Prostate gland (tissue), 2 donors: ENCODE data around the gene SARNP. TPM values are rescaled to one million over a fixed set of nuclear protein-coding genes. Genes with fewer than 3 reads are reported as not detected.
A peak's percentile ranks its signal among the peaks of the same experiment; 100 is the strongest.

ENCODE experiments used
- DNase-seq: peaks from one replicate; pipeline ENCODE4 v3.0.0-alpha.2; 2019; ENCODE audit warnings: low spot score
- H3K27ac ChIP-seq, 2 donors: fragments of 200-600 bp; sonication (generic); 2 replicates each; pipeline ENCODE4 v1.5.1; 2017 to 2019
- H3K27me3 ChIP-seq: fragments of 200-600 bp; sonication (generic); replicated peaks from 2 replicates; pipeline ENCODE4 v1.5.1; 2019; ENCODE audit not compliant: insufficient read depth
- H3K36me3 ChIP-seq, 2 donors: fragments of 200-600 bp; sonication (generic); 1 replicate in 1 of 2; 2 replicates in 1 of 2; pipeline versions ENCODE4 v1.5.1 to v1.8.1; 2017 to 2019
- H3K4me1 ChIP-seq: fragments of 200-600 bp; sonication (generic); replicated peaks from 2 replicates; pipeline ENCODE4 v1.5.1; 2019
- H3K4me3 ChIP-seq, 2 donors: fragments of 200-600 bp; sonication (generic); 2 replicates each; pipeline ENCODE4 v1.5.1; 2017 to 2019
- H3K9me3 ChIP-seq: fragments of 200-600 bp; sonication (generic); 2 replicates; pipeline ENCODE4 v1.5.1; 2017
- CTCF ChIP-seq, 4 experiments: fragments of 200-600 bp in 2 of 4; fragments of 450-650 bp in 2 of 4; sonication (generic) in 2 of 4; IDR thresholded peaks; 1 replicate in 3 of 4; 2 replicates in 1 of 4; pipeline ENCODE4 v1.5.1; 2016 to 2019; ENCODE audit warnings: antibody characterized with exemption in 4 of 4, mild to moderate bottlenecking in 2 of 4, moderate library complexity in 2 of 4
- POLR2A ChIP-seq: fragments of 450-650 bp; IDR thresholded peaks from one replicate; pipeline ENCODE4 v1.6.1; 2016; ENCODE audit warnings: antibody characterized with exemption, mild to moderate bottlenecking
- POLR2AphosphoS5 ChIP-seq: sonication (generic); formaldehyde crosslinking; IDR thresholded peaks from one replicate; pipeline ENCODE4 v1.6.1; 2017; ENCODE audit warnings: antibody characterized with exemption
- WGBS: methylation state at CpG from one replicate; pipeline ENCODE4 v1.1.5; 2018; 5-methylcytosine and 5-hydroxymethylcytosine counted together
- intact Hi-C: fragments of 100-400 bp; cut with DNase I; formaldehyde crosslinking; loops from one replicate; pipeline ENCODE4 v1.14.2; 2022
- total RNA-seq, 2 donors: library from RNA; depleted of rRNA; stranded (reverse); fragments of >200 nt; gene quantifications; one replicate each; pipeline ENCODE4 v1.1.0, GENCODE V29; 2016

SARNP gene
- total RNA-seq, 2 donors from 2014 or later, result 65.9 to 75.9 TPM

DNA sequence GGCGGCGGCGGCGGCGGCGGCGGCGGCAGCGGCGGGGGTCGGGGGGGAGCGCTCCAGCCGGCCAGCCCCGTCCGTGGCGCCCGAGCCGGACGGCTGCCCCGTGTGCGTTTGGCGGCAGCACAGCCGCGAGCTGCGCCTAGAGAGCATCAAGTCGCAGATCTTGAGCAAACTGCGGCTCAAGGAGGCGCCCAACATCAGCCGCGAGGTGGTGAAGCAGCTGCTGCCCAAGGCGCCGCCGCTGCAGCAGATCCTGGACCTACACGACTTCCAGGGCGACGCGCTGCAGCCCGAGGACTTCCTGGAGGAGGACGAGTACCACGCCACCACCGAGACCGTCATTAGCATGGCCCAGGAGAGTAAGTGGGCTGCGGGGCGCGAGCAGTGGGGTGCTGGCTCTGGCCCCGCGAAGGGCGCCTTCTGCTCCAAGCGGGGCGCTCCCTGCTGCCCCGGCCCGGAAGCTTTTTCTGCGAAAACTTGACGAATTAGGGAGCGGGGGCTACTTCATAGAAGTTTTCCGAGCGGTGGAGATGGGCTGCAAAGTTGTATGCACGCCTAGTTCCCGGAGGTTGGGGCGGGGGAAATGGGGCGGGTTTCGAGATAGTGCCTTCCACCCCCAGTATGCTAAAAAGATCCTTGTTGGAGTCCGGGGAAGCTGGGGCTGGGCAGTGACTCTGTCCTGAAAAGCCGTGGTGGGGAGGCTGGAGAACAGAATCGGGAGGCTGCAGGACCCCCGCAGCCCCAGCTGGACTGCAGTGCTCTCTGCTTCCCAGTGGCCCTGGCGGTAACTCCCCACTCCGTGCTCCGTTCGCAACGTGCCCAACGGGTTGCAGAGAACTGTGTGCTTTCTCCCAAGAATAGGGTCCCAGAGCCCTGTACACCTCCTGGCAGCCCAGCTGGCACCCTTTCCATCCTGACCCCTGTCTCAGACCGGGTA is 73.9 kb downstream of the SARNP start:
- TF ChIP-seq POLR2AphosphoS5, result no peak
- peak in 1 of 4 experiments; percentile 15 for TF ChIP-seq CTCF (IDR thresholded peaks at IDR 0.05)
- H3K27ac ChIP-seq, result peak overlapping the region; percentile 68 to 72
- no peaks in the 10 kb centered on the region for H3K9me3 ChIP-seq
- peak overlapping the region; percentile 48 to 50 for H3K4me3 ChIP-seq
- under 1% methylated on average over 46 of the region's 73 CpGs for WGBS
- peaks cover 4% of the 10 kb centered on the region for H3K4me1 ChIP-seq
- intact Hi-C loops, result loop anchor here (2.0 kb wide), 1 partner anchor 53 kb away; no protein-coding TSS in a partner anchor
- H3K27me3 ChIP-seq, result no peaks in the 10 kb centered on the region
- H3K36me3 ChIP-seq, result no peaks in the 10 kb centered on the region
- peak; percentile 38 for DNase-seq

DNA sequence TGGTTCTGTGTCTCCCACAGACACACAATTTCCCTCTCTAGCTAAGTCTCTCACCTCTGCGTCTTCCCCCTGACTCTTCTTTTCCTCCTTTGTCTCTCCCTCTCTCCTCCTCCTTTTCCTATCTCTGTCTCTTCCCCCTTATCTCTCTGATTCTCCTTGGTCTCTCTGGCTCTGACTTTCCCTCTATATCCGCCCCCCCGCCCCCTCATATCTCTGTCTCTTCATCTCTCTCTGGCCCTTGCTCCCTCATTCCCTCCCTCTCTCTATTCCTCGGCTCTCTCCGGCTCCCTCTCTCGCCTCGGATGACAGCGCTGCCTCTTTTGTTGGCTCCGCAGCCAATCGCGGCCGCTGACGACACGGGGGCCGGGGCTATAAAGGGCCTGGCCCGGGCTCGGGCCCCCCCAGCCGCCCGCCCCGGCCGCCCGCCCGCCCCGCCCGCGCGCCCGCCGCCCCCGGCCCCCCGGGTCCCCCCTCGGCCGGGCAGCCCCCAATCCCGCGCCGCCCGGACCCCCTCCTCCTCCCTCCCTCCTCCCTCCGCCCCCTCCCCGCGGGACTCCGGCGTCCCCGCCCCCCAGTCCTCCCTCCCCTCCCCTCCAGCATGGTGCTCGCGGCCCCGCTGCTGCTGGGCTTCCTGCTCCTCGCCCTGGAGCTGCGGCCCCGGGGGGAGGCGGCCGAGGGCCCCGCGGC is 74.7 kb downstream of the SARNP start, which contains the start of gene GDF11:
TSS of gene GDF11 (plus strand) at position 404 of the 687 bp plus-strand sequence. CDS start at position 599, 195 bp downstream.
- Histone ChIP-seq H3K4me1 (peaks cover 4% of the 10 kb centered on the region), H3K9me3 (no peaks in the 10 kb centered on the region), H3K27ac (peak within 1 kb of the TSS; percentile 68 to 72), H3K27me3 (no peaks in the 10 kb centered on the region), H3K36me3 (no peaks in the 10 kb centered on the region), H3K4me3 (peak within 1 kb of the TSS; percentile 48 to 50)
- intact Hi-C loops, result loop anchor here (2.0 kb wide), 1 partner anchor 54 kb away; no protein-coding TSS in a partner anchor
- WGBS, result 0% methylated on average over 15 of the region's 53 CpGs
- TF ChIP-seq POLR2AphosphoS5 (peak; percentile 94), CTCF (IDR thresholded peaks at IDR 0.05) (no peak), POLR2A (peak; percentile 73)
- DNase-seq, result peak; percentile 76

- Histone ChIP-seq H3K4me3 (peak overlapping the region in 1 of 2 donors; percentile 48), H3K4me1 (peaks cover 4% of the 10 kb centered on the region), H3K36me3 (no peaks in the 10 kb centered on the region), H3K27me3 (no peaks in the 10 kb centered on the region), H3K9me3 (no peaks in the 10 kb centered on the region), H3K27ac (peak overlapping the region in 1 of 2 donors; percentile 35)
- TF ChIP-seq CTCF (IDR thresholded peaks at IDR 0.05) (no peak), POLR2AphosphoS5 (no peak), POLR2A (no peak)
- intact Hi-C loops, result loop anchor here (2.0 kb wide), 1 partner anchor 55 kb away; no protein-coding TSS in a partner anchor
- WGBS, result 16% methylated on average over 3 of the region's 3 CpGs
- DNase-seq, result no peak
These were observed 75.4 kb downstream of the SARNP start for GRCh38 chr12:55741931-55742680.

- no peak overlapping the region for H3K27ac ChIP-seq
- intact Hi-C loops, result loop anchor here (2.0 to 10.0 kb wide), 3 partner anchors 200 to 366 kb away; partner anchors contain the start of genes PA2G4 and RPS26
- no peak for DNase-seq
- no peaks in the 10 kb centered on the region for H3K36me3 ChIP-seq
- H3K4me3 ChIP-seq, result peak overlapping the region in 1 of 2 donors; percentile 41
- peaks cover 4% of the 10 kb centered on the region for H3K4me1 ChIP-seq
- TF ChIP-seq CTCF (IDR thresholded peaks at IDR 0.05) (no peak), POLR2A (no peak), POLR2AphosphoS5 (no peak)
- H3K9me3 ChIP-seq, result no peaks in the 10 kb centered on the region
- no peaks in the 10 kb centered on the region for H3K27me3 ChIP-seq
- 82% methylated on average over 2 of the region's 2 CpGs for WGBS
These were observed 78.5 kb downstream of the SARNP start for GRCh38 chr12:55739025-55739378.
